GM21515 (cell line): ENCODE data around the gene GAB2.
"Not testable (repeated sequence)": the region's sequence is repeated elsewhere in the genome, so short reads cannot be mapped to it uniquely, and the experiment has no call there.

ENCODE experiments used
- ATAC-seq: cut with Tn5 transposase; IDR thresholded peaks from one replicate; pipeline ENCODE4 v1.9.1; 2021; ENCODE audit not compliant: unreplicated experiment

GAB2 gene

DNA sequence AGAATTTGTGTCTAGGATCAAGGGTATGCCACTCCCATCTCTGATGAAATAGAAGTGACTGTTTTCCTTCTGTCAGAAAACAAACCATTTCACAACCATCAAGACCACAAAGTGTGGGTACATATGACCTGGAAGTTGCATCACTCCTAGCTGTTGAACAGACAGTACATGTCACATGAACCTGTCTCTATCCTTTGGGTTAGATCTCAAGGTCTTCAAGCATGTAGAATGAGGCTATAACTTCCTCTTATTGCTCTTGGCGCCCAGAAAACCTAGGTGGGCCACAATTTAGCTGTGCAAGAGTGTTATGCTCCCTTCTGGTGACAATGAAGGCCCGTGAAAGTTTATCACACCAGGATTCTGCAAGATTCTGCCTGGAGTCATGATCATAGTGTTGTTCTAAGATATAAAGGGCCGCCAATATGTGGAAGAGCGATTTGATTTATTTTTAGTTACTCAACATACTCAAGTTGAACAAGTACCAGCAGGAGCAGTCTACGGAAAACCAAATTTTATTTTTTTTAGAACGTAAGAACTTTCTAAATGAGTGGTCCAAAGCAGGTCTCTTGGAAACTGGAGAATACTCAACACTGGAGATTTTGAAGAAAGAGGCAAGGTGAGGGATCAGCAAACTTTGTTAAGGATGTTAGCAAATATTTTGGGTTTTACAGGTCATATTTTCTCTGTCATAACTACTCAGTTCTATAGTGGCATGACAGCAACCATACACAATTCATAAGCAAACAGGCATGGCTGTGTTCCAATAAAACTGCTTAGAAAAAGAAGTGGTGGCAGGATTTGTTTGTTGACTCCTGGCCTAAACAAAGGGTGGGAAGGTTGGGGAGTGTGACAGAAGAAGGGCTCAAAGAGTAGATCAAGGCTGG is 127.1 kb downstream of the GAB2 start:
- no peak for ATAC-seq

- ATAC-seq, result no peak
Measured at GRCh38 chr11:78289552-78290292, 127.9 kb downstream of the GAB2 start.

GRCh38 chr11:78284260-78284659 is 133.4 kb downstream of the GAB2 start:
- ATAC-seq, result no peak

GRCh38 chr11:78282821-78283220 is 134.8 kb downstream of the GAB2 start:
- no peak for ATAC-seq

- ATAC-seq, result no peak
Measured at GRCh38 chr11:78281511-78281910, 136.1 kb downstream of the GAB2 start.

DNA sequence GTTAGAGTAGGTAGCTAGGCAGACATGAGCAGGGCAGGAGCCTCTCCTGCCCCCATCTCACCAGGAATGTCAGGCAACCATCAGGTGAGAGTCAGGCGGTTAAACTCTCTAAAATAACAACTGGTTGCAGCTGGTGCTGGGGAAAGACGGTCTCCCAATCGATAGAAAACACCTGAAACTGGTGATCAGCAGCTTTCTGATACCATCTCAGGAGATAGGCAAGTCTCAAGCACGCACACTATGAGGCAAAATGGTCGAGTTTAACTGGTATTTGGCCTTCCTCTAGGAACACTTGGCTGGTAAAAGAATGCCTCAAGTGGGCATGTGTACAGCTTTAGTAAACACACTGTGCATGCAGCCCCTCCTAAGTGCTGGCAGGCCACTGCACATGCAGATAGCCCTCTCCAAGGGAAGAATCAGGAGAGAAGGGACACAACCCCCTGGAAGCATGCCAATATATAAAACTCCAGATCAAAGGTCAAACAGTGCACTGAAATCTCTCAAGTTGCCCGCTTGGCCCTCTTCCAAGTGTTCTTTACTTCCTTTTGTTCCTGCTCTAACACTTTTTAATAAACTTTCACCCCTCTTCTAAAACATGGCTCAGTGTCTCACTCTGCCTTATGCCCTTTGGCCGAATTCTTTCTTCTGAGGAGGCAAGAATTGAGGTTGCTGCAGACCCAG is 140.2 kb downstream of the GAB2 start:
- no peak for ATAC-seq

- no peak for ATAC-seq
Measured at GRCh38 chr11:78276311-78276710, 141.3 kb downstream of the GAB2 start.

DNA sequence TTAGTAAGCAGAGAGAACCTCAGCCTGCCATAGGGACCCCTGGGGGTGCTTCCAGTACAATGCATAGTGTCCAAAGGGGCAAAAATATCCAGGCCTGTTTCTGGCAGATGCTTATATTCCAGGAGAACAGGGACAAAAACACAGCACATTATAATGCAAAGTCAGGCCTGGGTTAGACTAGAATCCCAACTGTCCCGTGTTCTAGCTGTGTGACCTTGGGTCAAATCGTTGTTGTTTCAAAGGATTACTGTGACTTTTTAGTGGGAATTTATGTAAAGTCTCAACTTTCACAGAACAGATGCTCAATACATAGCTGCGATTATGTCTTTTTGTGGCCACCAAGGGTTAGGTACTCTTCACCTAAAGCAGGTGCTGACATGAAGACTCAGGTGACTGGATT is 142.9 kb downstream of the GAB2 start:
- ATAC-seq, result no peak

GRCh38 chr11:78272625-78273269 is 144.9 kb downstream of the GAB2 start:
- ATAC-seq, result not testable (repeated sequence)

- not testable (repeated sequence) for ATAC-seq
Measured at GRCh38 chr11:78271801-78272200, 145.8 kb downstream of the GAB2 start.

DNA sequence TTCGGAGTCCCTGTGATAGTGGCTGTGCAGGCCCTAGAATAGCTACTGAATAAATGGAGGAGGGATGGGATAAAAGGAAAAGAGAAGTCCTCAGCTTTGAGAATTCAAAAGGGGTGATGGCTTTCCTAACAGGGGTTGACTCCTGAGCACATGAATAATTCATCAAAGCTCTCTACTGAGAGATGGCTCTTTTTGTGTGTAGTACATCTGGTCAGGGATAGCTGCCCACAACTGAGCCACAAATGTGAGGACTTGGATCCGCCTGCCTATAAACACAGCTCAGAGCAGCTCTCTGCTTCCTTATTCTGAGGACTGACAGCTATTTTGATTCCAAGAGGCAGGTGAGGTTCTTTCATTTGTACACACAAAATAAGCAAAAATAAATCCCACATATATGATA is 146.6 kb downstream of the GAB2 start:
- no peak for ATAC-seq

- no peak for ATAC-seq
Measured at GRCh38 chr11:78269806-78270205, 147.8 kb downstream of the GAB2 start.

- ATAC-seq, result no peak
Measured at GRCh38 chr11:78268591-78269410, 148.8 kb downstream of the GAB2 start.

GRCh38 chr11:78266451-78266850 is 151.2 kb downstream of the GAB2 start:
- ATAC-seq, result no peak

- no peak for ATAC-seq
Measured at GRCh38 chr11:78265326-78265725, 152.3 kb downstream of the GAB2 start.

DNA sequence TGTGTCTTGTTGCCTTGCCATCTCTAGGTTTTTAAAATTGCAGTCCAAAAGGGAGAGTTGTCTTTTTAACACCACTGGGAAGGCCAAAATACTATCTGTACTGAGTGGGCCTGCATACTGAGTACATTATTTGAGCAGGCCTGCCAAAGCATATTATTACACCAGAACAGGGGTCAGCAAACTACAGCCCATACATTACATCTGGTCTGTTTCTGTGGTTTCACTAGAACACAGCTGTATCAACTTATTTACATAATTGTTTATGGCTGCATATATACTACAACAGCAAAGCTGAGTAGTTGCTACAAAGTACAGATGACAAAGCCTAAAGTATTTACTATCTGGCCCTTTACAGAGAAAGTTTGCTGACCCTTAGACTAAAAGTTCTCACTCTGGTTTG is 154.9 kb downstream of the GAB2 start:
- ATAC-seq, result no peak

DNA sequence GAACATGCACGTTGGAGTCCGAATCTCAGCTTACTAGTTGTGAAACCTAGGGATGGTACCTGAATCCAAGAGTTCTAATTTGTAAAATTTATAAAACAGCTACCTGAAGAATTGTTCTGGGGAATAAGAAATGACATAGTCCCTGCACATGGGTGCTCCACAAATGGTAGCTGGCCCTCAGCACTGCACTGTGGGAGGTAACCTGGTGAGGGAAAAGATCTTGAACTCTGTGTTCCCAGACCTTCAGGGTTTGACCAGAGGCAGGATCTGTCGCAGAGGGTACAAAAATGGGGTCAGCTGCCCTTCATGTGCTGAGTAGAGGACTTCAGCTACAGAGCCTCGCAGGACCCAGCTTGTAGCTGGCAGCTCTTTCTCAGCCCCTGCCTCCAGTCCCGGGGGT is 155.4 kb downstream of the GAB2 start:
- no peak for ATAC-seq

DNA sequence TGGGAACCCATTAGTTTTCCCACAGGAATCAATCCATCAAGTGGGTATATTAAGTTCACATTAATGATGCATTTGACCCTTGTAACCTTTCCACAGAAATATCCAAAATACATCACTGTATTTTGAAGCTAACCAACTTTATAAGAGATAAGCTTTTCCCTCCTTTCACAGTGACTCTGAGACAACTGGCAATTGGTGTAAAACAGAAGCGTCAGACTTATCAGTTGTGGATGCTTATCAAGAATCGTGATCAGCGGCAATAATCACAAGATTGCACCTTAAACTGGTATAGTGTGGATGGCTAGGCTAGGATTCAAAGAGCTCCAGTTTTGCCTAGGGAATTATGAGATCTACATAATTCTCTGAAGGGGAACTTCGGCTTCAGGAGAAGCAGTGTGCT is 155.8 kb downstream of the GAB2 start:
- no peak for ATAC-seq

- no peak for ATAC-seq
Measured at GRCh38 chr11:78261367-78261766, 156.3 kb downstream of the GAB2 start.

- ATAC-seq, result no peak
Measured at GRCh38 chr11:78259777-78260487, 157.7 kb downstream of the GAB2 start.
